Measurements from ENCODE around the gene CRISP2.

- TF ChIP-seq ZXDC (CRISPR knock-in tag; IDR thresholded peaks at IDR 0.05): no peak
- no peak for TF ChIP-seq TAF1 (CRISPR knock-in tag; IDR thresholded peaks at IDR 0.05)
Observed at GRCh38 chr6:49736017-49736508, 22.7 kb upstream of the CRISP2 start.
